T47D (cell line): Measurements from ENCODE around the gene ZBTB49.

Experiments used
- DNase-seq, 2 experiments: peaks; one replicate each; pipeline versions ENCODE4 v3.0.0 to v3.0.0-alpha.2; 2011 to 2012; ENCODE audit warnings: low read depth in 1 of 2, low spot score in 1 of 2
- JUND ChIP-seq: IDR thresholded peaks from 2 replicates; pipeline ENCODE4 v1.6.1; 2012; ENCODE audit warnings: low read depth
- in situ Hi-C: cut with HindIII; loops from 2 replicates; pipeline ENCODE4 v1.10.0; 2016; ENCODE audit warnings: low sequenced_read_pairs, low pct_unique_long_range_greater_than_20kb

Gene ZBTB49

GRCh38 chr4:4289055-4289454, 996 bp upstream of the ZBTB49 start:
- in situ Hi-C loops: no loop called here
- DNase-seq: no peak

DNA sequence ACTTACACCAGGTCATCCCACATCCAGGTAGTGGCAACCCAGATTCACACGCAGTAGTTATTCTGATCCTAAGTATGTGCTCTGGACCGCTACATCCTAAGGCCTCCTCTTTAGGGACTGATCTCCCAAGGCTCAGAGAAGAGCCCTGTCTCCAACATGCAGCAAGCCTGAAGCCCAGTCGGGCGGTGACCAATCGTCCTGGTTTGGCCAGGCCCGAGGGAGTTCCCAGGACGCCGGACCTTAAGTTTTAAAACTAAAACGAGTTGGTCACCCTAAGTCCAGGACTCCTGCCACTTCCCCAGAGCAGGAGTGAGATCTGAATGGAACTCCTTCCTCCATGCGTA, 482 bp upstream of the ZBTB49 start:
- no peak for DNase-seq
- in situ Hi-C loops: no loop called here
- no peak for TF ChIP-seq JUND

More at GRCh38 chr4:4289055-4289454, 996 bp upstream of the ZBTB49 start:
- TF ChIP-seq JUND: no peak

GRCh38 chr4:4293279-4293678, 3.2 kb downstream of the ZBTB49 start:
- DNase-seq: no peak
- no peak for TF ChIP-seq JUND
- in situ Hi-C loops: no loop called here

- in situ Hi-C loops: no loop called here
- no peak for DNase-seq
- TF ChIP-seq JUND: no peak
These were observed 6.3 kb downstream of the ZBTB49 start for GRCh38 chr4:4296283-4296846.

- no peak for DNase-seq
- in situ Hi-C loops: no loop called here
- no peak for TF ChIP-seq JUND
These were observed 9.0 kb downstream of the ZBTB49 start for GRCh38 chr4:4299006-4299405.

DNA sequence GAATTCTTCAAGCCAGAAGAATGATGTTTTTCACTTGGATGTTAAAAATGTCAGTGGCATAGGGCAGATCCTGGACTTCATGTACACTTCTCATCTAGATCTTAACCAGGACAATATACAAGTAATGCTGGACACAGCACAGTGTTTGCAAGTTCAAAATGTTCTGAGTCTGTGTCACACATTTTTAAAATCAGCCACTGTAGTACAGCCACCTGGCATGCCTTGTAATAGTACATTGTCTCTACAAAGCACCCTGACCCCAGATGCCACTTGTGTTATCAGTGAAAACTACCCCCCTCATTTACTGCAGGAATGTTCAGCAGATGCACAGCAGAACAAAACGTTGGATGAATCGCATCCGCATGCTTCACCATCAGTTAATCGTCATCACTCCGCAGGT, 11.9 kb downstream of the ZBTB49 start:
- DNase-seq: no peak
- in situ Hi-C loops: no loop called here
- TF ChIP-seq JUND: no peak

- in situ Hi-C loops: no loop called here
- TF ChIP-seq JUND: no peak
- no peak for DNase-seq
These were observed 12.4 kb downstream of the ZBTB49 start for GRCh38 chr4:4302416-4302815.

GRCh38 chr4:4306920-4307319, 16.9 kb downstream of the ZBTB49 start:
- no peak for DNase-seq
- in situ Hi-C loops: no loop called here
- no peak for TF ChIP-seq JUND

GRCh38 chr4:4308800-4309441, 18.9 kb downstream of the ZBTB49 start:
- TF ChIP-seq JUND: no peak
- in situ Hi-C loops: no loop called here
- no peak for DNase-seq

DNA sequence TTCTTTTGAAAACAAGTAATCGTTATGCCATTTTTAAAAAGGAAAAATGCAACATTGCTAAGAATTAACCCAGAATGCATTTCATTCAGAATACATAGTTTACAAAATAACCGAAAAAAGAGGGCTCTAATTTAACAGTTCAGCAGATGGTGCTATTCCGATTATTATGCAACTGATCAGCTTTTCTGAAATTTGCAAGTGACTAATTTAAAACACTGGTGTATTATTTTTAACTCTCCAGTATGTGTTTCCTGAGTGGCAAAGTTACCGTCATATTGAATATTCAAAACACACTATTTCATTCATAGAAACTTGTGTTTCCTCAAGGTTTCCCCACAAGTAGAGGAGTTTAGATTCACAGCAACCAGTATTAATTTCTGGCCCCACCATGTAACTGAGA, 21.1 kb downstream of the ZBTB49 start:
- in situ Hi-C loops: no loop called here
- no peak for DNase-seq
- TF ChIP-seq JUND: no peak

DNA sequence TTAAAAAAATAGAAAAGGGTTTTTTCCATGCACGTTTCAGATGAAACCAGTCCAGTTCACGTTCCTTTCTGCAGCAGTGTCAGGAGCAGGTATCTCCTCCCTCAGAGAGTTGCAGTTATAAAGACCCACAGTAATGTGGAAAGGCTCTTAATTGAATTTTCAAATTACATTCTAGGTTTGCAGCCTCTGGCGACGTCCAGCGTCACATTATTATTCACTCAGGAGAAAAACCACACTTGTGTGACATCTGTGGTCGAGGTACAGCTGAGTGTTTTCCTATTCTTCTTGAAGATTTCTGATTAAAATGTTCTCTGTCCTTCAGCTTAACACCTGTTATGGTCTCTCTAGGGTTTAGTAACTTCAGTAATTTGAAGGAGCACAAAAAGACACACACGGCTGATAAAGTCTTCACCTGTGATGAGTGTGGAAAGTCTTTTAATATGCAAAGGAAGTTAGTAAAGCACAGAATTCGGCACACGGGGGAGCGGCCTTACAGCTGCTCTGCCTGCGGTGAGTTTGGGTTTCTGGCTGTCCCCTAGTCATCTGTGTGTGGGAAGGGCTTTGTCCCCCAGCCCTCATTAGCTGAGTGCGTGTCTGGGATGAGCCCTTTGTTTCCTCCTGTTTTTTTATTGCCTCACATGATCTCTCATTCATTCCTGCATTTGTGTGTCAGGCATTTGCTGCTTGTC, 25.6 kb downstream of the ZBTB49 start:
- in situ Hi-C loops: no loop called here

GRCh38 chr4:4316150-4316495, 26.1 kb downstream of the ZBTB49 start:
- no peak for DNase-seq
- no peak for TF ChIP-seq JUND
- in situ Hi-C loops: no loop called here

More for the DNA sequence above, 25.6 kb downstream of the ZBTB49 start:
- TF ChIP-seq JUND: no peak
- no peak for DNase-seq

- in situ Hi-C loops: no loop called here
- no peak for DNase-seq
- TF ChIP-seq JUND: no peak
These were observed 27.6 kb downstream of the ZBTB49 start for GRCh38 chr4:4317496-4318232.
